Stimulated activated CD8-positive, alpha-beta memory T cell treated with anti-CD3 and anti-CD28 coated beads, Interleukin-12 subunit alpha, Interleukin-12 subunit beta, amount 100 ng/mL, for 1 hour (primary cell): ENCODE measurements around the gene TIMM17A.
A peak's percentile ranks its signal among the peaks of the same experiment; 100 is the strongest.

Experiments
- DNase-seq: peaks from one replicate; pipeline ENCODE4 v3.0.0-alpha.2; 2020; ENCODE audit warnings: low read depth

The TIMM17A gene

DNA sequence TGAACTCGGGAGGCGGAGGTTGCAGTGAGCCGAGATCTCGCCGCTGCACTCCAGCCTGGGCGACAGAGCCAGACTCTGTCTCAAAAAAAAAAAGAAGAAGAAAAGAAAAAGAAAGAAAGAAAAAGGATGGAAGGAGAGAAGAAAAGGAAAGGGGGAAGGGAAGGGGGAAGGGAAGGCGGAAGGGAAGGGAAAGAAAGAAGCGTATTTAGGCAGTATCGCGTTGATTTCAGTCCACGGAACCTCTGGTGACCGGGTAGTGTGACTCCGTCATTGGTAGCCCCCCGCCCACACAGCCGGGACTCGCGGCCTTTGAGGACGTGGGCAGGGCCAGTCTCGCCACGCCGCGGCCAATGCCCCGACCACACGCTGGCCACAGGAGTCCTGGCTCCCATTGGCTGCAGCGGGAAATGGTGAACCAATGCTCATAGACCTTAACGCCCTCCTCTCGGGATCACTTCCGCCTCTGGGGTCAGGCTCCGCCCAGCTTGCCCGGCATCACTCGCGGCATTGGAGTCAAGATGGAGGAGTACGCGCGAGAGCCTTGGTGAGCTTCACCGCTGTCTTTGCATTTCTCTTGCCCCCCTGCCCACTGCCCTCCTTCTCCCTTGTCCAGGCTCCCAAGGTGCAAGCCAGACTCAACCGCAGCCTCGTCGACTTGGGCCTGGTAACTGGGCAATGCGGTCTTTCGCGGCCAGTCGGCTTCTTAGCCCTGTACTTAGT, at the start of gene TIMM17A:
Gene TIMM17A, plus strand, starts transcription at position 495 of the 720 bp plus-strand sequence. Its CDS starts 24 bp downstream, at position 519.
- DNase-seq = peak; percentile 86

DNA sequence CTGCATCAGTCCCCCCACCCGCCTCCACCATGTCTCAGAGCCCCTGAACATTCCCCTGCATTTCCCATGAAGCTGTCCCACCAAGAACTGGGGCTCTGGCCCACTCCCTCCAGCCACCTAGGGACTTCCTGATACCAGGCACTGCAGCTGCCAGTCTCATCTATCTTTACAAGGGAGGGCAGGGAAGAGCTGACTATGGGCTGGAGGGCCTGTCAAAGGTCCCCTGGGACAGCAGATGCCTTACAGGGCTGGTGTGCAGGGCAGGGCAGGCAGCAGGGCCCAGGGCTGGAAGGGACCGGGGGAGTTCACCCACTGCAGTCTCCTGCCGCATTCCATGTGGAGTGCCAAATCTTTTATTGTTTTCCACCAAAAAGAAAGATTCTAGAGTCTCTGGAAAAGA, 49.0 kb upstream of the TIMM17A start:
- DNase-seq = no peak

DNA sequence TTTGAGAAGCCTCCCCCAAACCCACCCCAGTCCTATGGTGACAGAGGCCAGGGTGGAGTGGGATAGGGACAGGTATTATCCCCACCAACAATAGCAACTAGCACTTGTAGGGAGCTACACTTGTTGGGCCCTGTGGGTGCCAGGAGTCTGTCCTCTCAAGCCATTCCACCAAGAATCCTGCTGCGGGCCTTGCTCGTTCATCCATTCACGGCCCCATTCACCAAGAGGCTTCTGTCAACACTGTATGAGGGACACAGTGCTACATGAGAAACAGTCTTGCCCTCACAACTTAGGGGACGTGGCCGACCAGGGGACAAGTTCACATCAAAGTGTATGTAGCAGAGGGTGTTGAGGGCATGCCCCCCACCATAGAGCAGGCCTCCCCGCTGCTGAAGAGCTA, 47.7 kb upstream of the TIMM17A start:
- no peak for DNase-seq

DNA sequence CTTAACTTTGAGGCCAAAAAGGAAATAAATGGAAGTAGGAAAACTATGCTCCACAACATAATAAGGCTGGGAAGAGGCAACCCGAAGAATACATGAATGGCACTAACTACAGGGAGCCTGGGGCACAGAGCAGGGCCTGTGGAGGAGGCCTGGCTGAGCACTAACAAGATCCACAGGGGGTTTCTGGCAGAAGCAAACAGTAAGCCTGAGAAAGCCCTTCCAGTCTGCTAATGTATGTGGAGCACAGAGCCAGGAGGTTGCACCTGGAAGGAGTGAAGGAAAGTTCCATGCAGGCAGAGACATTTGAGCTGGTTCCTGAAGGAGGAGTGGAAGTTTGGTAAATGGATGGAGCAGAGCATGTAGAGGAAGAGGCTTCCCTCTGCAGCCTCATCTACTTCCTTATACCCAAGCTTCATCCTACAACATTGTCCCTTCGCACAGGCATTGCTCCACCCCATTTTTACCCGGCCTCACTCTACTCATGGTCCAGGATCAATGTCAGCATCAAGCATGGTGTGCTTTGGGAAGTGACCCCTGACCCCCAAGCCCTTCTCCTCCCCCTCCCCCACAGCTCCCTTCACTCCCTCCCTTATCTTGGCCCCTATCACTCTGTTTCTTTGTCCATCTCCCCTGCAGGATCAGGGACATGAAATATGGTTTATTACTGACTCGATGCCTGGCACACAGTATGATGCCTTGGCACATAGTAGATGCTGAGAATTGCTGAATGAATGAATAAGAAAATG, 43.3 kb upstream of the TIMM17A start:
- no peak for DNase-seq

DNA sequence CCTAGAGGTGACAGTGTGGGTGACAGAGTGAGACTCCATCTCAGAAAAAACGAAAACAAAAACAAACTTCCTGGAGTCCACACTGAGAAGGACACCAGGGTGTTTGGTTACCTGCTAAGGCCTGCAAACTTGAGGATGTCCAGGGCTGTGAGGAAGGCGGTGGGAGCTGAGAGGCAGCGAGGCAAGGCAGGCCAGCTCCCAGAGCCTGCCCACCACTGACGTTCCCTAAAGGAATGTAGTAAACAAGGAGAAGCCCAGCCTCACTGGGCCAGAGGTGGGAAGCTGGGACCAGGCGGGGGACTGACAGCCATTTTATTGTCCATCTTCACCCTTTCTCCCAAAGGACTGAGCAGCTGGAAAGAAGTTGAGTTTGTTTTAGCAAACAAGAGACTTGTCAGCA, 42.5 kb upstream of the TIMM17A start:
- no peak for DNase-seq

DNA sequence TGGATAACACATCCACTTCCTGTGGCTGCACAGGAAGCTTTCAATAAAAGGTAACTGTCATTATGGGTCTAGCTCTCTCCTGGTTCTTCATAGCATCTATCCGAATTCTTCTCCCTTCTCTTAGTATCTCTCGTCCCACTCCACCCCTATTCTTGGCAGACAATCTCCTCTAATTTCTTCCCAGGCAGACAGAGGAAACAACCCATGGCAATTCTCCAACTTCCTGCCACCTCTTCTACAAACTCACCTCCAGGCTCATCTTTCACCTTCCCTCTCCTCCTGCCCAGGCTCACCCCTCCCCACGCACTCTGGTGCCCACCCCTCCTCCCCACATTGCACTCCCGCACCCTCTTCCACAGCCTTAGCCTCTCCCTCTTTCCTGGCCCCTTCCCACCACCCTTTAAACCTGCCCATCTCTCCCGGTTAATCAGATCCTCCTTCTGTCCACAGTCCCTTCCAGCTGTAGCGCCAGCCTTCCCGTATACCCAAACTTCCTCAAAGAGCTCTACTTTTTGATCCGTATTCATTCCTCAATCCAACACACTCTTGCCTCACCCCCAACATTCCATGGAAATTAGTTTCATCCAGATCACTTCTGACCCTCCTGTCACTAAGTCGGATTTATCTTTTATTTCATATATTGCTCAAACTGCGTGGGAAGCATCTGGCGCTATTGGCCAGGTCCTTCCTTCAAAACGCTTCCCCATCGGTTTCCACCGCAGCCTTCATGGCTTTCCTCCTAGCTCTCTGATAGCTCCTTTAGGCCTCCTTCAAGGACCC, 40.7 kb upstream of the TIMM17A start:
- DNase-seq = no peak

DNA sequence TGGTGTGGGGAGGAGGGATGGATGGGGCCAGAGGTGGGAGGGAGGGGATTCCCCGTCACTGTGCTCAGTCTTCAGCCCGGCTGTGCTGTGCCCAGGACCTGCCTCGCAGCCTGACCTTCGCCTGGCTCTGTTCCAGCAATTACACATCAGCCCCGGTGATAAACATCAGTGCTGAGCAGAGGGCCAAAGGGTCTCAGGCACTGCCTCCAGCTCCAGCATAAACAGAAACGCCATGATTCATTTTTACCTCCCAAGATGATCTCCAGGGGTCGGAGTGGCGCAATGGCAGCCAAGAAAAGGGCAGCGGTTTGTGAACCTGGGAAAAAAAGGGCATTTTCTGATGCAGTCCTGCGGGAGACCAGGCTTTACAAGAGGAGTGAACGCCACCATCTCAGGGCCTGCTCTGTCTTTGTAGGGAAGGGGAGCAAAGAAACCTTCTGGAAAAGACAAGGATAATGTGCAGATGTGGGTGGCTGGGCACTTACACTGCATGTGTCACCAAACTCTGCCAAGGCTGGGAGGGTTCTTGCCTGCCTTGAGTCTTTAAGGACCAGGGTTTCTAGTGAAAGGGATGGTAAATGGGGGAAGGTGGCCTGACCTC, 38.6 kb upstream of the TIMM17A start:
- no peak for DNase-seq

DNA sequence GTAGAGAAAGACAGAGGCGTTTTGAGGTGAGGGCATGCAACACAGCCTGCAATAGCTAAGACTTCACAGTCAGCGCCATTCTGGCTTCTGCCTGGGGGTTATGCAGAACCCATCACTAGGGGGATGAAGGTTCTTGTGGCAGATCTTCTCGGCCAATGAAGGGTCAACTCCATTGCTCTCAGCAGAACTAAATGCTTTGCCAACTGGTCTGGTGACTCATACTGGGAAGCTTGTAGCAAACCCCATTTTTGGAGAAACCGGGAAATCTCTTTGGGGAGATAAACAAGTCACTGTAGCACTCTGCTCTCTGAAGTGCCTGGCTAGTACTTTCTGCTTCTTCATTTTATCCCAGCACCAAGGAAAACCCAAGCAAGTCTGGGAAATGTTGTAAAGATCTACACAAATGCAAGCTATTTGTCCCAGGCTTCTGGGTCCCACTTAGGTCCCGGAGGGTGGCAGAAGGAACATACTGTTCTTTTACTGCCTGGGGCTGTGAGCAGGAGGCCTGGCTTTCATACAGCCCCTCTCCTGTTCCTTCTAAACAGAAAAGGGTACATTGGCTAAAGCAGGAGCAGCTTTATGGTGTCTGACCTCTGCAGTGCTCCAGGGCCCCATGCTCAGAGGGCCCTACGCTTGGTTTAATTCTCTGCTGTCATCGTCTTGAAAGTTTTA, 37.8 kb upstream of the TIMM17A start:
- no peak for DNase-seq

DNA sequence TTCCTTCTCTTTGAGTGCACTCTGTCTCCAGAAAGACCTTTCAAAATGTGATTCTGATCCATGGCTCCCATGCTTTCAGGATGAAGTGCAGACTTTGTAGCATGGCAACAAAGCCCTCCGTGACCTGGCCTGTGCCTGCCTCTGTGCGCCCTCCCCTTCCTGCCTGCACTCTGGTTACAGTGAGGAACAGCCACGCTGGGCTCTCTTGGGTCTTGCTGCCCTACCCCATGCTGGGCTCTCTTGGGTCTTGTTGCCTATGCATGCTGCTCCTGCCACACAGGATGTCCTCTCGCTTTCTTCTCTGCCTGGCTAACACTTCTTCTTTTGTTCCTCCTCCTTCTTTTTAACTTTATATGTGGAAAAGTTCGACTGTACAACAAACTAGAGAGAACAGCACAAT, 37.0 kb upstream of the TIMM17A start:
- no peak for DNase-seq

DNA sequence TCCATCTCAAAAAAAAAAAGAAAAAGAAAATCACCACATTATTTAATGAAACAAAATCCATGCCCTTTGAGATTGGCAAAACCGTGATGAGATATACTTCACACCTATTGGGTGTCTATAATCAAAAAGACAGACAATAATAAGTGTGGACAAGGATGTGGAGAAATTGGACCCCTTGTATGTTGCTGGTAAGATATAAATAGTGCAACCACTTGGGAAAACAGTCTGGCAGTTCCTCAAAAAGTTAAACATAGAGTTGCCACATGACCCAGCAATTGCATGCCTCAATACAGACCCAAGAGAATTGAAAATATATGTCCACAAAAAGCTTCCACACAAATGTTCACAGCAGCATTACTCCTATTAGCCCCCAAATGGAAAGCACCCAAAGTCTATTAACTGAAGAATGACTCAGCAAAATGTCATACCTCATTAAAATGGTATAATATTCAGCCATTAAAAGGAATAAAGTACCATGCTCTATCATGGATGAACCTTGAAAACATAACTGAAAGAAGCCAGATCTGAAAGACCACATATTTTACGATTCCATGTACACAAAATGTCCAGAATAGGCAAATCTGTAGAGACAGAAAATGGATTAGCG, 33.2 kb upstream of the TIMM17A start:
- no peak for DNase-seq

DNA sequence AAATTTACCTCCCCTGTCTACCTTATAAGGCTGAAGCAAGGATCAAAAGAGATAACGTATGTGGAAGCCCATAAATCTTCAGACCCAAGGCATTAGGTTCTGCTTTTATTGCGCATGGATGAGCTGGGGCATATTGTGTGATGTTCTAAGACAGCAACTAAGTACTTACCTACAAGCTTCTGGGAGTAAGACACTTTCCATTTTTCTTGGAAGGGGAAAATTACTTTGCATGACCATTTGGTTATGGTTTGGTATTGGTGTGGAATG, 30.1 kb upstream of the TIMM17A start:
- no peak for DNase-seq

DNA sequence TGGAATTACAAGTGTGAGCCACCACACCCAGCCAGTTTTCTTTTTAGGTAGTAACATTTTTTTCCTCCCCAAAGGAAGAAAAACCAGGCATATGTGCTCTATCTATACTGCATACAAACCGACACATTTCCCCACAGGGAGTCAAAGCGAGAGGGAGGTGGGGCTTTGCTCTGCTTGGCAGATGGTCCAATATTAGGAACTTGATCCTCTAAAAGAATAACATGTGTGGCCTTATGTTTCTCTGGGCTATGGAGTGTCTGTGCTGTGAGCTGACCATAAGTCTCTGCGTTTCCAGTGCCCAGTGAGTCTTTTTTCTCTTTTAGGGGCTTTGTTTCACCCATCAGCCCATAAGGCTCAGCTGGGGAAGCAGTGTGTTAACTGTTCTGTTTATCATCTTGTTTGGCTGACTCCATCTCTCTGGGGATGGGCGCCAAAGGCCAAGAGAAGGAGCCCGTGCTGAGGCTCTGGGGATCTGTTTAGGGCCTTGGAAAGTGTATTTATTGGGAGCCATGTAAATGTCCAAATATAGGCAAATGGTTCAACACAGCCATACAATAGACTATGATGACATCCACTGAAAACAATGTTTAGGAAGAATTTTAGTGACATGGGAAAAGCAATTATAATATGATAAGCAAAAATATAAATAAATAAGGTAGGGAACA, 29.2 kb upstream of the TIMM17A start:
- DNase-seq = no peak

DNA sequence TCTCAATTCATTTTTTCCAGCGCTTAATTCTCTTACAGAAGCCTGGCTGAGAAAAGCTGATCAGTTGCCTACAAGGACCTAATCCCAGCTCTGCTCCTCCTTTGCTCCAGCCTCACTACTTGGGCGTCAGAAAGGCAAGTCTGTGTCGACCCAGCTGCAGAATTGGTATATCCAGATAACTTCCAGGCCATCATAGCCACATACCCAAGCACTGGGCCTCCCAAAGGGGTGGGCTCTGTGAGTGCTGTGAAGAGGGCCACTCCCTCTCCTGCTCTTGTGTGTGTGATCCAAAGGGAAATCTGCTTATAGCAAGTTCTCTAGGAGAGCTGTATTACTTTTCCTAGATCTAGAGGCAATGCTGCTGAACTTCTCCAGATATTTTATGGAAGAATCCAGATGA, 27.0 kb upstream of the TIMM17A start:
- no peak for DNase-seq

DNA sequence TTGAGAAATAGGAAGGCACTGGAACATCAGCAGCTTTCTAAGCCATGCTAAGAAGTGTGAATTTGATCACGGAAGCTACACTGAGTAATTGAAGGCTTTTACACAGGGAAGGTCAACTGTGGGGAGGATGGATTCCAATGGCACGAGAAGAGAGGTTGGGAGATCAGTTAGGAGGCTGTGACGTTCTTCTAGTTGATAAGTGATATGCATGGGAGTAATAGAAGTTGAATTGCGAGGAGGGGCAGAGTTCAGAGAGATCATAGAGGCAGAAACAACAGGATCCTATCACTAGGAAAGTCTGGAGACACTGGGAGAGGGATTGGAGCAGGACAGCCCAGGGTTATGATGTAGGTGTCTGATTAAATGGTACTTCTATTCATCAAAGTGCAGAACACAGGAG, 25.2 kb upstream of the TIMM17A start:
- DNase-seq = no peak

DNA sequence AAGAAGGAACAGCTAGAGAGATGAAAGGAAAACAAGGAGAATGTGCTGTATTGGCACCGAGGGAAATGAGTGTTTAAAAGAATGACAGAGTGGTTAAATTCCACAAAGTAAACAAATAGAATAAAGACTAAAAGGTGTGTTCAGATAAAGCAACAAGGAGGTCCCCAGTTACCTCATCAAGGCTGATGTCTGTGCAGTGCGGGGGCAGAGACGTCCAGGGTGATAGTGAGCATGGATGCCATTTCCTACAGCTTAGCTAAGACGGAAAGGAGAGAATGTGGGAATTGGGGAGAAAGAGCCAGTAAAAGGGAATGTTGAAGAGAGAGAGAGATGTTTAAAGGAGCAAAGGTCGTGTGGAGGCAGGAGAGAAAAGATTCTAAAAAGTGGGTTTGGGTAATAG, 24.5 kb upstream of the TIMM17A start:
- no peak for DNase-seq

DNA sequence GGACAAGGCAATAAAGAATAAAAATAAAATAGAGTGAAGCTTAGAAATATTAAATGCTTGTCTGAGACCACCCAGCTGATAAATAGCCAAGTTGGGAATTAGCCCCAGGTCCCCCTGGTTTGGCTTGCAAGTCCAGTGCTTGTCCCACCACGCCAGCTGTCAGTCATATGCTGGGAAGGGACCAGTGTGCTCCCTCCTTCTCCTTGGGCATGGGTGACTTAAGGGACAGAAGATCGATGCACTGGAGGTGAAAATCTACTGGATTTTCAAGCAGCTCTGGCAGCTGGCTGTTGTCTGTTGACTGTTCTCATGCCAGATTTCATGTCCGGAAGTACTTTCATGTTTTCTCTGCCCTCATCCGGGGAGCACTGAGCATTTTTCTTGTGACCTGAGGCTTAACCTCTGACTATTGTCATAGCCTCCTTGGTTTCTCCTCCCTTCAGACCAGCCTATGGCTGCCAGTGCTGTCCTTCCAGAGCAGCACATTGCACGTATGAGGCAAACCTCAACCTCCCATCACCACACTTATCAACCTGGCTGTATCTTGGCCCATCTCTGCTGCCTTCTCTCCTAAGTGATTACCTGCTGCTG, 21.4 kb upstream of the TIMM17A start:
- DNase-seq = no peak

DNA sequence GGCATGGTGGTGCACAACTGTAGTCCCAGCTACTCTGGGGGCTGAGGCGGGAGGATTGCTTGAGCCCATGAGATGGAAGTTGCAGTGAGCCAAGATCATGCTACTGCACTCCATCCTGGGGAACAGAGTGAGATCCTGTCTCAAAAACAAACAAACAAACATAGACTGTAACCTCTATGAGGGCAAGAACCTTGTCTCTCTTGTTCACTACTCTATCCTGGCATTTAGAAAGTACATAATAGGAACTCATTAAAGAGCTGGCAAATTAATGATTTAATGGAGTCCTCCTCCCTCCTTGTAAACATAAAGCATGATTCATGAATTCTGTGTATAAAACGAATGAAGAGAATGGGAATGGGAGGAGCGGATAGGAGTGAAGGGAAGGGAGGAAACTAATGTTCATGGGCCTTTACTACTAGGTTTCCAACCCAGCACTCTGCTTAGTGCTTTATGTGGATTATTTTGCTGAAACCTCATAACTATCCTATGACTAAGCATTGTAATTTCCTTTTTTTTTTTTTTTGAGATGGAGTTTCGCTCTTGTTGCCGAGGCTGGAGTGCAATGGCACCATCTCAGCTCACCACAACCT, 17.6 kb upstream of the TIMM17A start:
- no peak for DNase-seq

DNA sequence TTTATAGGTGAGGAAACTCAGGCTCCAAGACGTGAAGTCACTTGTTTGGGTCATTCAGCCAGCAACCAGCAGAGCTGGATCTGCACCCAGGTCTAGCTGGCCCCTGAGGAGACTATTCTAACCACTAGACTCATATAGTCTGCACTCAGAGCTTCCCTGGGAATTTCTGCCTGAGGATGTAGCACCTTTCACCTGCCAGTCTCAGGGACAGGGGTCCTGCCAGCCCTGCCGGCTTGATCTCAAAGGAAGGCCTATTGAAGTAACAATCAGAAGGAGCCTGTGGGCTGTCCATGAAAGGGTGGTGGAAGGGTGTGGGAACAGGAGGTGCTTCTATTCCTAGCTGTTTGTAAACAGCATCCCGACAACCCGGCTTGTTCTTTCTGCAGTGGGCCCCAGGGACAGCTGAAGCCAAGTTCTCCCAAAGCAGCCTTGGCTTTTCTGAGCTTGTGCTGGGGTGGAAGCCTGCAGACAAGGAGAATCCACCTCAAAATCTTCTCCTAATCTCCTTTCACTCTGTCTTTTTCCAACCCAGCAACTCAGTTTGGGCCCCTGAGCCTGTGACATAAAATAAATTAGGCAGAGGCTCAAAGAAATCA, 16.8 kb upstream of the TIMM17A start:
- DNase-seq = no peak

DNA sequence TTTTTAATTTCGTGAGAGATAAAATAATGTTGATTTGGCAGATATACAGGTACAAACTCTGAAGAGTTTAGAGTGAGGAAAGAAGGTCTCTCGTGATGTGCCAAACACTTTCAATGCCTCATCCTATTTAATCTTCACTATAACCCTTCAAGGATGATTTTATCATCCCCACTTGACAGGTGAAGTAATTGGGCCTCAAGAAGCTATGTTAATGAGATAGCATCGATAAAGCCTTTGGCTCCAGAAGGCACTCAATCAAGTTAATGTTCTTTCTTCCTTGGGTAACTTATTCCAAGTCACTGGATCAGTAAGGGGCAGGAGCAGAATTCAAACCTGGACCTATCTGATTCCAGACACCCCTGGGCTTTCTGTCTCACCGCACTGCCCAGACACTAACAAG, 16.2 kb upstream of the TIMM17A start:
- no peak for DNase-seq

DNA sequence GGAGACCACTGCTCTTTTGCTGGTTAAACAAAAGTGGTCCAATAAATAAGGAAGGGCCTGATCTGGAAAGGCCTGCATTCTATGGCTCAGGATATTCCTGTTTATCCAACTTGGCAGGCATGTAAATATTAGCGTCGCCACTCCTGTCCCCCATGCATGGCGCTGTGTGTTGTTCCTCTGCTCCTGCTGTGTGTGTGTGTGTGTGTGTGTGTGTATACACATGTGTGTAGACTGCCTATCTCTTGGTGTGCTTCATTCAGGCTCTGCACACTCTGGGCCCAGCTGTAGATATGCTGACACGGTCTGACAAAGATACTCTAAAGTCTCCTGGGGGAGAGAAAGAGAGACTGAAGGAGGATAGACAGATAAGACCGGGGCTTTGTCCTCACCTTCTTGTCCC, 15.7 kb upstream of the TIMM17A start:
- DNase-seq = no peak
